HG03565 (cell line): ENCODE measurements around the gene GPR39.

Experiments used
- ATAC-seq: cut with Tn5 transposase; IDR thresholded peaks from one replicate; pipeline ENCODE4 v1.9.1; 2021; ENCODE audit warnings: mild to moderate bottlenecking, moderate library complexity; ENCODE audit not compliant: unreplicated experiment

GPR39 gene

GRCh38 chr2:132633635-132634034 lies 217.0 kb downstream of the GPR39 start:
- ATAC-seq: no peak

- no peak for ATAC-seq
Measured at GRCh38 chr2:132636346-132636745, 219.7 kb downstream of the GPR39 start.

GRCh38 chr2:132638313-132639040 lies 221.9 kb downstream of the GPR39 start:
- no peak for ATAC-seq

GRCh38 chr2:132640116-132640515 lies 223.5 kb downstream of the GPR39 start:
- ATAC-seq: no peak

GRCh38 chr2:132641819-132642218 lies 225.2 kb downstream of the GPR39 start:
- no peak for ATAC-seq

GRCh38 chr2:132642415-132642814 lies 225.8 kb downstream of the GPR39 start:
- ATAC-seq: no peak

GRCh38 chr2:132645176-132645575 lies 228.6 kb downstream of the GPR39 start:
- no peak for ATAC-seq

GRCh38 chr2:132645722-132646539 lies 229.3 kb downstream of the GPR39 start:
- ATAC-seq: no peak

- no peak for ATAC-seq
Measured at GRCh38 chr2:132646540-132647108, 230.0 kb downstream of the GPR39 start.

- ATAC-seq: no peak
Measured at GRCh38 chr2:132651115-132652045, 234.8 kb downstream of the GPR39 start.

GRCh38 chr2:132652474-132652873 lies 235.9 kb downstream of the GPR39 start:
- no peak for ATAC-seq

GRCh38 chr2:132654335-132654734 lies 237.7 kb downstream of the GPR39 start:
- no peak for ATAC-seq

GRCh38 chr2:132654968-132655367 lies 238.4 kb downstream of the GPR39 start:
- no peak for ATAC-seq

GRCh38 chr2:132656266-132656975 lies 239.8 kb downstream of the GPR39 start:
- ATAC-seq: no peak

GRCh38 chr2:132659331-132659730 lies 242.7 kb downstream of the GPR39 start:
- no peak for ATAC-seq

- ATAC-seq: no peak
Measured at GRCh38 chr2:132662732-132663131, 246.1 kb downstream of the GPR39 start.

- no peak for ATAC-seq
Measured at GRCh38 chr2:132664096-132664495, 247.5 kb downstream of the GPR39 start.

GRCh38 chr2:132665401-132666140 lies 249.0 kb downstream of the GPR39 start:
- ATAC-seq: no peak

- no peak for ATAC-seq
Measured at GRCh38 chr2:132667706-132668105, 251.1 kb downstream of the GPR39 start.
